IMR-90 (cell line): ENCODE measurements around the gene PNMA1. TPM values are rescaled to one million over a fixed set of nuclear protein-coding genes. Genes with fewer than 3 reads are reported as not detected.

ENCODE experiments used
- ATAC-seq: fragments of 200-7000 bp; cut with Tn5 transposase; 2 replicates; pipeline ENCODE4 v1.9.1; 2020; ENCODE audit warnings: low read depth, mild to moderate bottlenecking, moderate library complexity
- BruUV-seq: library from RNA; stranded (reverse); fragments of 400-500 nt; replicated peaks from 2 replicates; lab custom pipeline; 2021; lab: Mats Ljungman, UMichigan
- CTCF ChIA-PET: fragments of 300-600 bp; formaldehyde crosslinking; extraction: SDS; loops from one replicate; lab custom pipeline; 2021; ENCODE audit warnings: antibody characterized with exemption; lab: Yijun Ruan, JAX
- POLR2A ChIA-PET: fragments of 300-600 bp; sonication (Branson Sonifier 250); formaldehyde crosslinking; loops from one replicate; lab custom pipeline; 2022; ENCODE audit warnings: antibody characterized with exemption; ENCODE audit not compliant: unreplicated experiment; lab: Charles Lee
- DNase-seq: peaks from one replicate; pipeline ENCODE4 v3.0.0; 2013
- H2AFZ ChIP-seq: replicated peaks from 2 replicates; pipeline ENCODE3; 2013; ENCODE audit warnings: low read length, mild to moderate bottlenecking; ENCODE audit not compliant: poor library complexity
- H2AK5ac ChIP-seq: 2 replicates; pipeline ENCODE4 v1.6.1; 2013; ENCODE audit warnings: low read depth, low read length, inconsistent platforms
- H2AK9ac ChIP-seq: replicated peaks from 2 replicates; pipeline ENCODE3; 2013; ENCODE audit warnings: mild to moderate bottlenecking, low read depth, low read length, moderate library complexity; ENCODE audit not compliant: poor library complexity
- H2BK120ac ChIP-seq: 2 replicates; pipeline ENCODE4 v1.6.1; 2013; ENCODE audit warnings: low read depth, low read length, inconsistent platforms
- H2BK15ac ChIP-seq: 3 replicates; pipeline ENCODE4 v1.6.1; 2013; ENCODE audit warnings: low read depth, low read length, inconsistent platforms
- H2BK20ac ChIP-seq: 2 replicates; pipeline ENCODE4 v1.6.1; 2013; ENCODE audit warnings: low read depth, mild to moderate bottlenecking, inconsistent platforms, low read length, moderate library complexity
- H2BK5ac ChIP-seq: 2 replicates; pipeline ENCODE4 v1.6.1; 2013; ENCODE audit warnings: mild to moderate bottlenecking, low read depth, low read length, inconsistent platforms; ENCODE audit not compliant: poor library complexity, severe bottlenecking
- H3K14ac ChIP-seq: replicated peaks from 2 replicates; pipeline ENCODE4 v1.6.1; 2013; ENCODE audit warnings: low read depth, low read length, inconsistent platforms
- H3K18ac ChIP-seq: 2 replicates; pipeline ENCODE4 v1.6.1; 2013; ENCODE audit warnings: low read depth, low read length, control low read depth
- H3K23ac ChIP-seq: 2 replicates; pipeline ENCODE4 v1.6.1; 2013; ENCODE audit warnings: low read depth, low read length, inconsistent platforms
- H3K27ac ChIP-seq: 2 replicates; pipeline ENCODE4 v1.5.1; 2013; ENCODE audit warnings: mild to moderate bottlenecking, control low read depth, low read length; ENCODE audit not compliant: insufficient read depth
- H3K27me3 ChIP-seq: 2 replicates; pipeline ENCODE4 v1.6.1; 2013; ENCODE audit warnings: low read length; ENCODE audit not compliant: control insufficient read depth, insufficient read depth
- H3K36me3 ChIP-seq: 2 replicates; pipeline ENCODE4 v1.6.1; 2013; ENCODE audit warnings: low read length, mixed read lengths; ENCODE audit not compliant: control insufficient read depth, insufficient read depth
- H3K4ac ChIP-seq: 2 replicates; pipeline ENCODE4 v1.6.1; 2013; ENCODE audit warnings: low read depth, low read length, inconsistent platforms
- H3K4me1 ChIP-seq: 2 replicates; pipeline ENCODE4 v1.6.1; 2013; ENCODE audit warnings: low read length, mixed read lengths; ENCODE audit not compliant: control insufficient read depth, insufficient read depth
- H3K4me2 ChIP-seq: 2 replicates; pipeline ENCODE4 v1.6.1; 2013; ENCODE audit warnings: low read depth, mild to moderate bottlenecking, control low read depth, low read length, moderate library complexity
- H3K4me3 ChIP-seq: 2 replicates; pipeline ENCODE4 v1.5.1; 2013; ENCODE audit warnings: low read depth, mild to moderate bottlenecking, control low read depth, low read length, moderate library complexity; ENCODE audit not compliant: insufficient read depth
- H3K56ac ChIP-seq: 2 replicates; pipeline ENCODE4 v1.6.1; 2013; ENCODE audit warnings: low read length, inconsistent platforms; ENCODE audit not compliant: insufficient read depth; ENCODE audit errors: extremely low read depth
- H3K79me1 ChIP-seq, 2 experiments: 2 replicates each; pipeline ENCODE4 v1.6.1; 2013; ENCODE audit warnings: low read length in 2 of 2, inconsistent platforms in 1 of 2, low read depth in 1 of 2
- H3K9ac ChIP-seq: 2 replicates; pipeline ENCODE4 v1.6.1; 2013; ENCODE audit warnings: low read depth, low read length, control low read depth
- H3K9me1 ChIP-seq: 2 replicates; pipeline ENCODE4 v1.6.1; 2013; ENCODE audit warnings: low read length, inconsistent platforms; ENCODE audit not compliant: insufficient read depth
- H3K9me3 ChIP-seq: 2 replicates; pipeline ENCODE4 v1.6.1; 2013; ENCODE audit warnings: low read length; ENCODE audit not compliant: control insufficient read depth, insufficient read depth
- H4K20me1 ChIP-seq: 2 replicates; pipeline ENCODE4 v1.6.1; 2013; ENCODE audit warnings: low read length, inconsistent platforms; ENCODE audit not compliant: insufficient read depth
- H4K5ac ChIP-seq: 2 replicates; pipeline ENCODE4 v1.6.1; 2013; ENCODE audit warnings: mild to moderate bottlenecking, low read depth, low read length, control low read depth
- H4K8ac ChIP-seq, 2 experiments: 2 replicates each; pipeline ENCODE4 v1.6.1; 2013; ENCODE audit warnings: low read depth in 2 of 2, low read length in 2 of 2, control low read depth in 1 of 2, inconsistent platforms in 1 of 2
- H4K91ac ChIP-seq: 2 replicates; pipeline ENCODE4 v1.6.1; 2013; ENCODE audit warnings: low read depth, low read length, inconsistent platforms; ENCODE audit not compliant: insufficient read depth
- FOS ChIP-seq: fragments of 150-350 bp; IDR thresholded peaks from 2 replicates; pipeline ENCODE4 v1.6.1; 2016; ENCODE audit warnings: low read depth, low read length
- MAFK ChIP-seq: IDR thresholded peaks from 2 replicates; pipeline ENCODE4 v1.6.1; 2012; ENCODE audit warnings: low read depth, low read length, improper control_type of control experiment
- WGBS, 2 experiments: methylation state at CpG; one replicate each; pipeline versions ENCODE4 v1.1.5 to v1.1.7; 2013; ENCODE audit warnings: missing lambda C conversion rate in 2 of 2; ENCODE audit not compliant: insufficient read length in 1 of 2; ENCODE audit errors: extremely low coverage in 2 of 2; 5-methylcytosine and 5-hydroxymethylcytosine counted together
- dilution Hi-C: fragments of 300-500 bp; cut with HindIII; formaldehyde crosslinking; loops from one replicate; pipeline ENCODE4 v1.14.3; 2018; ENCODE audit warnings: low sequenced_read_pairs; ENCODE audit not compliant: unreplicated experiment
- in situ Hi-C: fragments of 300-500 bp; cut with MboI; formaldehyde crosslinking; loops from 3 replicates; pipeline ENCODE4 v1.14.3; 2019; ENCODE audit warnings: low sequenced_read_pairs, inconsistent platforms, mixed read lengths
- intact Hi-C: fragments of 100-400 bp; cut with micrococcal nuclease; formaldehyde crosslinking; loops from 2 replicates; pipeline ENCODE4 v1.10.0; 2022
- polyA plus RNA-seq, 3 experiments: library from polyadenylated mRNA; depleted of rRNA; stranded (reverse); fragments of >200 nt; gene quantifications; 2 replicates each; pipeline ENCODE4 v1.2.3, GENCODE V29; 2012; ENCODE audit warnings: low replicate concordance in 1 of 3
- total RNA-seq: library from RNA; depleted of rRNA; stranded (reverse); fragments of >200 nt; gene quantifications from 2 replicates; pipeline ENCODE4 v1.2.3, GENCODE V29; 2012

PNMA1 gene
- total and polyA plus RNA-seq, 2 of the 4 experiments (the other 2 are of a cell fraction), result 6.5 to 28.2 TPM

DNA sequence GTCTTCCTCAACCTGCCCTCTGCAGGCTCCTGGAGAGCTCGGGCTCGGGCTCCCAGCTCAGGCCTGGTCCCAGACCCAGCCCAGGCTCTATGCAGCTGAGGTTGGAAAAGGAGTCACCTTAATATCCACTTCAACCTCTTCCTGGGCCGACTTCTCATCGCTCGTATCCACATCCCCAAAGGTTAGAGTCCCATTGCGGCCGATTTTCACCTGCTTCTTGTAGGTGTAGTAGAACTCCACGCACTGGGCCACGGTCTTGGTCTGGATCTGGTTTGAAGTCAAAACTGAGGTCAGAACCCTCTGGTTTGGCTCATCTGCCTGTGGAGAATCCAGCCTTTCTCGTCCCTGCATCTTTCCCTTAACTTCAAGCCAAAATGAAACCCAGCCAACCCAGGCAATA lies 8.4 kb upstream of the PNMA1 start:
- H2BK15ac ChIP-seq, result no peak overlapping the region
- no peak overlapping the region for H2BK20ac ChIP-seq
- H3K27ac ChIP-seq, result no peak overlapping the region
- no TSS peak for BruUV-seq
- no peak for DNase-seq
- H3K9me1 ChIP-seq, result peaks cover 9% of the 10 kb centered on the region
- in situ Hi-C loops, result no loop called here
- no peak overlapping the region for H3K18ac ChIP-seq
- no peak overlapping the region for H3K9ac ChIP-seq
- intact Hi-C loops, result loop anchor here (5.0 to 10.0 kb wide), 2 partner anchors 35 to 142 kb away; no protein-coding TSS in a partner anchor
- ChIA-PET CTCF (no interaction called here), POLR2A (no interaction called here)
- H3K4me3 ChIP-seq, result no peak overlapping the region
- no peak overlapping the region for H3K4me2 ChIP-seq
- H2AFZ ChIP-seq, result no peak overlapping the region
- H4K5ac ChIP-seq, result no peak overlapping the region
- H3K79me1 ChIP-seq, result peaks cover 28 to 70% of the 10 kb centered on the region in 2 experiments
- no peak overlapping the region for H2AK5ac ChIP-seq
- no peak overlapping the region for H2BK5ac ChIP-seq
- H3K14ac ChIP-seq, result no peak overlapping the region
- no peaks in the 10 kb centered on the region for H3K9me3 ChIP-seq
- dilution Hi-C loops, result no loop called here
- TF ChIP-seq FOS (no peak), MAFK (no peak)
- no peak overlapping the region for H3K23ac ChIP-seq
- peak overlapping the region; percentile 46 for H2AK9ac ChIP-seq
- H4K91ac ChIP-seq, result no peak overlapping the region
- ATAC-seq, result no peak
- H3K4ac ChIP-seq, result no peak overlapping the region
- peaks cover 70% of the 10 kb centered on the region for H3K36me3 ChIP-seq
- H4K20me1 ChIP-seq, result peaks cover 20% of the 10 kb centered on the region
- H3K27me3 ChIP-seq, result no peaks in the 10 kb centered on the region
- no peak overlapping the region for H4K8ac ChIP-seq
- WGBS, 2 experiments, result no CpG with 5 or more reads among the region's 10 CpGs
- no peak overlapping the region for H2BK120ac ChIP-seq
- peaks cover 41% of the 10 kb centered on the region for H3K4me1 ChIP-seq
- no peak overlapping the region for H3K56ac ChIP-seq
